Effector CD8-positive, alpha-beta T cell (primary cell): Measurements from ENCODE around the gene U2AF1L4.

Experiments used
- DNase-seq: peaks from one replicate; lab custom pipeline; 2025; lab: John Stamatoyannopoulos, UW

The U2AF1L4 gene

GRCh38 chr19:35757231-35757748 is 12.1 kb upstream of the U2AF1L4 start:
- no peak for DNase-seq

GRCh38 chr19:35756377-35757230 is 11.4 kb upstream of the U2AF1L4 start, which contains the start of gene HSPB6:
Gene HSPB6 (minus strand): TSS chr19:35757029. CDS start chr19:35757008, 21 bp downstream.
- DNase-seq, result no peak

- peak; percentile 19 for DNase-seq
Observed at GRCh38 chr19:35755550-35756376, 10.5 kb upstream of the U2AF1L4 start.

- no peak for DNase-seq
Observed at GRCh38 chr19:35755131-35755549, 9.9 kb upstream of the U2AF1L4 start.

GRCh38 chr19:35754370-35755130 is 9.3 kb upstream of the U2AF1L4 start:
- no peak for DNase-seq

- DNase-seq, result no peak
Observed at GRCh38 chr19:35753634-35754369, 8.6 kb upstream of the U2AF1L4 start.

GRCh38 chr19:35752746-35753350 is 7.6 kb upstream of the U2AF1L4 start:
- no peak for DNase-seq

- no peak for DNase-seq
Observed at GRCh38 chr19:35751839-35752745, 6.9 kb upstream of the U2AF1L4 start.

- DNase-seq, result no peak
Observed at GRCh38 chr19:35750167-35750566, 4.9 kb upstream of the U2AF1L4 start.

GRCh38 chr19:35748106-35749020 is 3.1 kb upstream of the U2AF1L4 start, which contains the start of gene LIN37:
Gene LIN37 (plus strand): TSS chr19:35748576. CDS start chr19:35748725, 149 bp downstream.
- peak; percentile 99 for DNase-seq

GRCh38 chr19:35746531-35746930 is 1.3 kb upstream of the U2AF1L4 start:
- DNase-seq, result no peak

- DNase-seq, result no peak
Observed at GRCh38 chr19:35746087-35746462, 857 bp upstream of the U2AF1L4 start.

- DNase-seq, result peak; percentile 85
Observed at GRCh38 chr19:35744430-35745327, 539 bp downstream of the U2AF1L4 start.

GRCh38 chr19:35743640-35744429 is 1.4 kb downstream of the U2AF1L4 start:
- DNase-seq, result no peak

GRCh38 chr19:35742121-35742724 is 3.0 kb downstream of the U2AF1L4 start, which contains the start of gene IGFLR1:
Gene IGFLR1 (minus strand): TSS chr19:35742452. CDS start chr19:35741180, 1,272 bp downstream.
- peak; percentile 31 for DNase-seq

- DNase-seq, result no peak
Observed at GRCh38 chr19:35741203-35741515, 4.1 kb downstream of the U2AF1L4 start.
